Calu3 (cell line): Measurements from ENCODE around the gene GPR158. TPM values are rescaled to one million over a fixed set of nuclear protein-coding genes. Genes with fewer than 3 reads are reported as not detected.

Experiments
- BruUV-seq: library from RNA; stranded (reverse); fragments of 400-500 nt; replicated peaks from 2 replicates; lab custom pipeline; 2021; lab: Mats Ljungman, UMichigan
- CTCF ChIA-PET: fragments of 300-600 bp; sonication (Branson Sonifier 250); formaldehyde crosslinking; loops from one replicate; lab custom pipeline; 2022; ENCODE audit warnings: antibody characterized with exemption; lab: Charles Lee
- DNase-seq: peaks from one replicate; pipeline ENCODE4 v3.0.0; 2022
- H3K27ac Mint-ChIP-seq: one replicate; pipeline ENCODE4 v1.8.0; 2022; ENCODE audit warnings: mixed read lengths; ENCODE audit not compliant: unreplicated experiment
- H3K27me3 Mint-ChIP-seq: one replicate; pipeline ENCODE4 v1.8.0; 2022; ENCODE audit warnings: mixed read lengths; ENCODE audit not compliant: unreplicated experiment
- H3K36me3 Mint-ChIP-seq: one replicate; pipeline ENCODE4 v1.8.0; 2022; ENCODE audit warnings: mild to moderate bottlenecking, moderate library complexity, mixed read lengths; ENCODE audit not compliant: insufficient read depth, unreplicated experiment
- H3K4me1 Mint-ChIP-seq: one replicate; pipeline ENCODE4 v1.8.0; 2022; ENCODE audit warnings: mild to moderate bottlenecking, low read depth, mixed read lengths; ENCODE audit not compliant: unreplicated experiment
- H3K4me3 Mint-ChIP-seq: one replicate; pipeline ENCODE4 v1.8.0; 2022; ENCODE audit warnings: mild to moderate bottlenecking, low read depth, moderate library complexity, mixed read lengths; ENCODE audit not compliant: unreplicated experiment
- H3K9me3 Mint-ChIP-seq: one replicate; pipeline ENCODE4 v1.8.0; 2022; ENCODE audit warnings: low read depth, mixed read lengths; ENCODE audit not compliant: unreplicated experiment
- CTCF ChIP-seq: fragments of 200-600 bp; IDR thresholded peaks from one replicate; pipeline ENCODE4 v1.8.0; 2022; ENCODE audit warnings: antibody characterized with exemption; ENCODE audit not compliant: unreplicated experiment
- intact Hi-C: fragments of 100-400 bp; cut with micrococcal nuclease; formaldehyde crosslinking; loops from one replicate; pipeline ENCODE4 v1.10.0; 2022; ENCODE audit not compliant: unreplicated experiment
- total RNA-seq: library from RNA; stranded (reverse); gene quantifications from 2 replicates; pipeline ENCODE4 v1.2.3, GENCODE V29; 2022

The GPR158 gene
- total RNA-seq, 1 experiment from 2014 or later, result not detected

DNA sequence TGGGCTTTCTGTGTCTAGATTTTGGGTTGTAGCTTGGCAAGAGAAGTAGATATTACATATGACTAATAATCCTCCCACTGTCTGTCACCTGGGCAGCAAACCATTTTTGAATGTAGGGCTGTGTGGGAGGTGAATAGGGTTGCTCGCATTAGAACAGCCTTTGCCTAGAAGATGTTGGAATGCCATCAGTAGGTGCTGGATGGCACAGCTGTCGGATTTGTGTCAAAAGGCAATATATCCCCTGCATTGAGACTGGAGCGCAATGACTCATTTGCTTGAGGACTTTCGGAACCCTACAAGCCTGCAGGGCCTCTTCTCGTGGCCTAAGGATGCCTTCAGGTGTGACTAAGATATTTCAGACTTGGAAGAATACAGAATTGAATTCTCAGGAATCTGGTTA is 323.8 kb downstream of the GPR158 start:
- no peak overlapping the region for H3K27ac Mint-ChIP-seq
- intact Hi-C loops, result no loop called here
- peaks cover 16% of the 10 kb centered on the region for H3K4me1 Mint-ChIP-seq

GRCh38 chr10:25501912-25502311 is 327.1 kb downstream of the GPR158 start:
- no peaks in the 10 kb centered on the region for H3K36me3 Mint-ChIP-seq
- intact Hi-C loops, result no loop called here
- no peaks in the 10 kb centered on the region for H3K27me3 Mint-ChIP-seq
- no peaks in the 10 kb centered on the region for H3K4me1 Mint-ChIP-seq
- no peak overlapping the region for H3K4me3 Mint-ChIP-seq
- no peaks in the 10 kb centered on the region for H3K9me3 Mint-ChIP-seq
- BruUV-seq, result no TSS peak
- TF ChIP-seq CTCF, result no peak
- CTCF ChIA-PET, result no interaction called here
- no peak overlapping the region for H3K27ac Mint-ChIP-seq
- no peak for DNase-seq

More for the DNA sequence above, 323.8 kb downstream of the GPR158 start:
- no peak for TF ChIP-seq CTCF
- no TSS peak for BruUV-seq
- peaks cover 9% of the 10 kb centered on the region for H3K27me3 Mint-ChIP-seq
- no peaks in the 10 kb centered on the region for H3K36me3 Mint-ChIP-seq
- CTCF ChIA-PET, result no interaction called here
- no peak for DNase-seq
- no peaks in the 10 kb centered on the region for H3K9me3 Mint-ChIP-seq
- H3K4me3 Mint-ChIP-seq, result no peak overlapping the region

- no peaks in the 10 kb centered on the region for H3K4me1 Mint-ChIP-seq
- no peak for DNase-seq
- BruUV-seq, result no TSS peak
- no peaks in the 10 kb centered on the region for H3K9me3 Mint-ChIP-seq
- no peaks in the 10 kb centered on the region for H3K36me3 Mint-ChIP-seq
- intact Hi-C loops, result no loop called here
- H3K27me3 Mint-ChIP-seq, result no peaks in the 10 kb centered on the region
- H3K27ac Mint-ChIP-seq, result no peak overlapping the region
- CTCF ChIA-PET, result no interaction called here
- no peak overlapping the region for H3K4me3 Mint-ChIP-seq
- no peak for TF ChIP-seq CTCF
These were observed 327.7 kb downstream of the GPR158 start for GRCh38 chr10:25502453-25502852.

GRCh38 chr10:25504306-25504705 is 329.5 kb downstream of the GPR158 start:
- intact Hi-C loops, result no loop called here
- no TSS peak for BruUV-seq
- no peaks in the 10 kb centered on the region for H3K36me3 Mint-ChIP-seq
- TF ChIP-seq CTCF, result no peak
- no peak for DNase-seq
- no peaks in the 10 kb centered on the region for H3K27me3 Mint-ChIP-seq
- CTCF ChIA-PET, result no interaction called here
- H3K9me3 Mint-ChIP-seq, result no peaks in the 10 kb centered on the region
- H3K27ac Mint-ChIP-seq, result no peak overlapping the region
- H3K4me1 Mint-ChIP-seq, result no peaks in the 10 kb centered on the region
- no peak overlapping the region for H3K4me3 Mint-ChIP-seq
